Measurements from ENCODE around the gene ZNF536. TPM values are rescaled to one million over a fixed set of nuclear protein-coding genes. Genes with fewer than 3 reads are reported as not detected.

The ZNF536 gene
- total RNA-seq (2016; rRNA removed; fragmentation: Illumina TruSeq; extraction: Trizol): not detected in 2 replicates
- total RNA-seq (2016; cell fraction: cytosol; rRNA removed; fragmentation: Illumina TruSeq; extraction: Trizol; ENCODE audit: low read depth): not detected in 2 replicates
- not detected in 2 replicates for total RNA-seq (2016; cell fraction: insoluble cytoplasmic fraction; rRNA removed; fragmentation: Illumina TruSeq; extraction: Trizol)
- total RNA-seq (2016; cell fraction: membrane; rRNA removed; fragmentation: Illumina TruSeq; extraction: Trizol): not detected in 2 replicates
- not detected in 2 replicates for total RNA-seq (2016; cell fraction: nucleus; rRNA removed; fragmentation: Illumina TruSeq; extraction: Trizol)
- polyA plus RNA-seq (2011; rRNA removed): not detected in 2 replicates
- polyA plus RNA-seq (2011; cell fraction: cytosol; rRNA removed): not detected in 2 replicates
- polyA plus RNA-seq (2011; cell fraction: nucleus; rRNA removed): not detected in 2 replicates
- polyA plus RNA-seq (2012): not detected in 2 replicates
- polyA plus RNA-seq (2016; cell fraction: cytosol; fragmentation: Illumina TruSeq; extraction: Trizol; ENCODE audit: low read depth): not detected in 2 replicates
- not detected in 2 replicates for polyA plus RNA-seq (2016; cell fraction: insoluble cytoplasmic fraction; fragmentation: Illumina TruSeq; extraction: Trizol; ENCODE audit: low read depth)
- polyA plus RNA-seq (2016; cell fraction: membrane; fragmentation: Illumina TruSeq; extraction: Trizol; ENCODE audit: low read depth): not detected in 2 replicates
- polyA plus RNA-seq (2016; cell fraction: nucleus; fragmentation: Illumina TruSeq; extraction: Trizol; ENCODE audit: insufficient read depth, low read depth): not detected in 2 replicates
- polyA minus RNA-seq (2011; rRNA and poly(A)+ RNA removed; ENCODE audit: low replicate concordance): not detected in 2 replicates
- polyA minus RNA-seq (2011; cell fraction: cytosol; rRNA and poly(A)+ RNA removed): not detected in 2 replicates
- not detected in 2 replicates for polyA minus RNA-seq (2011; cell fraction: nucleus; rRNA and poly(A)+ RNA removed)
- percentile 2 among the genes with signal in this experiment for Bru-seq, nascent RNA
- BruChase-seq, experiment 1, labeled RNA remaining after a 6-hour chase: percentile 1 among the genes with signal in this experiment
- percentile 0 among the genes with signal in this experiment for BruChase-seq, experiment 2, labeled RNA remaining after a 2-hour chase
- long read RNA-seq, experiment 1: 0 reads
- long read RNA-seq, experiment 2: 0 reads

- Histone ChIP-seq H3K4me2 (ENCODE audit: low read depth, low read length) (no peak within 1 kb of the TSS), H2AFZ (ENCODE audit: low read length) (no peak within 1 kb of the TSS), H3K9ac (ENCODE audit: insufficient read depth, low read depth, low read length) (no peak within 1 kb of the TSS), H3K27me3 (ENCODE audit: control insufficient read depth in 1 of 2, insufficient read depth in 2 of 2, low read length in 2 of 2) (peaks cover 0 to 28% of the 10 kb centered on the region in 2 experiments), H4K20me1 (ENCODE audit: insufficient read depth, low read length) (no peaks in the 10 kb centered on the region), H3K4me3 (replicated peaks in 1 of 3; ENCODE audit: insufficient read depth in 1 of 3, low read depth in 2 of 3, low read length in 3 of 3) (no peak within 1 kb of the TSS), H3K4me1 (ENCODE audit: insufficient read depth, low read length) (no peaks in the 10 kb centered on the region), H3K79me2 (ENCODE audit: insufficient read depth, low read length) (no peaks in the 10 kb centered on the region), H3K9me3 (ENCODE audit: low read length) (no peaks in the 10 kb centered on the region), H3K27ac (ENCODE audit: extremely low read length, insufficient read depth, low read length) (no peak within 1 kb of the TSS), H3K36me3 (replicated peaks in 1 of 2; ENCODE audit: control insufficient read depth in 1 of 2, insufficient read depth in 2 of 2, low read length in 2 of 2) (no peaks in the 10 kb centered on the region)
- DNase-seq (ENCODE audit: low spot score): no peak
- TF ChIP-seq ATRX (CRISPR knock-in tag; IDR thresholded peaks at IDR 0.05; ENCODE audit: borderline replicate concordance) (no peak), ZNF629 (CRISPR knock-in tag; conservative IDR thresholded peaks at IDR 0.05) (peak; percentile 28; the same call in 1 of the 2 replicates)
- POLR2A ChIA-PET: no interaction called here
- no peak for FAIRE-seq
- BruUV-seq (replicated peaks): no TSS peak
- intact Hi-C loops (cut with micrococcal nuclease; ENCODE audit: unreplicated experiment) (no loop called here), in situ Hi-C loops (cut with HindIII; ENCODE audit: extremely low pct_ligation_motif_present, low pct_unique_long_range_greater_than_20kb) (no loop called here)
- CTCF ChIA-PET (ENCODE audit: low intra/inter-chr PET ratio, low total read pairs): no interaction called here
- WGBS (ENCODE audit: low lambda C conversion rate): 11% methylated on average over 5 of the region's 9 CpGs
- no peak for ATAC-seq
Observed at GRCh38 chr19:30371960-30372824, at the start of gene ZNF536. Gene ZNF536 (plus strand): TSS chr19:30372384. CDS start chr19:30443563, 71,179 bp downstream.
